HEK293 (cell line): Measurements from ENCODE around the gene CCNJL.

Experiments used
- CTCF ChIA-PET: fragments of 350-600 bp; formaldehyde crosslinking; extraction: SDS; loops from one replicate; lab custom pipeline; 2021; ENCODE audit warnings: antibody characterized with exemption; lab: Yijun Ruan, JAX
- POLR2A ChIA-PET: fragments of 300-600 bp; formaldehyde crosslinking; extraction: SDS; loops from one replicate; lab custom pipeline; 2020; ENCODE audit warnings: antibody characterized with exemption, inconsistent platforms; lab: Yijun Ruan, JAX
- H3K27ac ChIP-seq: fragments of 200-500 bp; sonication (Bioruptor generic); 2 replicates; pipeline ENCODE4 v1.5.1; 2014; ENCODE audit warnings: low read depth, low read length, control low read depth, inconsistent platforms; ENCODE audit errors: extremely low read depth
- H3K36me3 ChIP-seq, 2 experiments: fragments of 200-500 bp in 1 of 2; sonication (Bioruptor generic) in 1 of 2; 1 replicate in 1 of 2; 2 replicates in 1 of 2; pipeline ENCODE4 v1.5.1; 2014 to 2017; ENCODE audit warnings: inconsistent platforms in 2 of 2, low read length in 2 of 2; ENCODE audit not compliant: control insufficient read depth in 2 of 2, insufficient read depth in 1 of 2
- H3K4me1 ChIP-seq: fragments of 200-500 bp; sonication (Bioruptor generic); 2 replicates; pipeline ENCODE4 v1.5.1; 2014; ENCODE audit warnings: mild to moderate bottlenecking, low read length, inconsistent platforms; ENCODE audit not compliant: control insufficient read depth, insufficient read depth
- H3K4me3 ChIP-seq: 2 replicates; pipeline ENCODE4 v1.5.1; 2011; ENCODE audit warnings: low read depth, mild to moderate bottlenecking, control low read depth, low read length, moderate library complexity
- H3K9me3 ChIP-seq: fragments of 200-500 bp; sonication (Bioruptor generic); 2 replicates; pipeline ENCODE4 v1.5.1; 2014; ENCODE audit warnings: low read depth, low read length, inconsistent platforms; ENCODE audit not compliant: control insufficient read depth, insufficient read depth
- GFI1B ChIP-seq: fragments of 450-650 bp; formaldehyde crosslinking; IDR thresholded peaks from 2 replicates; pipeline ENCODE4 v1.5.1; 2016; ENCODE audit warnings: missing biosample characterization, missing genetic modification characterization
- GLIS2 ChIP-seq: fragments of 450-650 bp; formaldehyde crosslinking; IDR thresholded peaks from 2 replicates; pipeline ENCODE4 v1.5.1; 2016; ENCODE audit warnings: missing biosample characterization, missing genetic modification characterization
- HIC1 ChIP-seq: fragments of 450-650 bp; formaldehyde crosslinking; IDR thresholded peaks from 2 replicates; pipeline ENCODE4 v1.5.1; 2016; ENCODE audit warnings: missing biosample characterization, missing genetic modification characterization
- HOXD13 ChIP-seq: sonication (generic); formaldehyde crosslinking; IDR thresholded peaks from 2 replicates; pipeline ENCODE4 v1.8.0; 2022; ENCODE audit warnings: missing genetic modification reagents, borderline replicate concordance
- KLF8 ChIP-seq: fragments of 450-650 bp; formaldehyde crosslinking; IDR thresholded peaks from 2 replicates; pipeline ENCODE4 v1.5.1; 2016; ENCODE audit warnings: missing biosample characterization, missing genetic modification characterization
- OSR2 ChIP-seq: fragments of 450-650 bp; formaldehyde crosslinking; IDR thresholded peaks from 2 replicates; pipeline ENCODE4 v1.5.1; 2016; ENCODE audit warnings: missing biosample characterization, missing genetic modification characterization
- SP3 ChIP-seq: fragments of 450-650 bp; formaldehyde crosslinking; IDR thresholded peaks from 2 replicates; pipeline ENCODE4 v1.5.1; 2016; ENCODE audit warnings: missing biosample characterization, missing genetic modification characterization
- ZFP3 ChIP-seq: fragments of 450-650 bp; formaldehyde crosslinking; IDR thresholded peaks from 2 replicates; pipeline ENCODE4 v1.5.1; 2016; ENCODE audit warnings: low read depth, missing biosample characterization, missing genetic modification characterization
- ZNF138 ChIP-seq: fragments of 450-650 bp; formaldehyde crosslinking; IDR thresholded peaks from 2 replicates; pipeline ENCODE4 v1.5.1; 2016; ENCODE audit warnings: missing biosample characterization, missing genetic modification characterization, borderline replicate concordance
- ZNF140 ChIP-seq: fragments of 450-650 bp; formaldehyde crosslinking; IDR thresholded peaks from 2 replicates; pipeline ENCODE4 v1.5.1; 2016; ENCODE audit warnings: missing biosample characterization, missing genetic modification characterization
- ZNF155 ChIP-seq: fragments of 450-650 bp; formaldehyde crosslinking; IDR thresholded peaks from 2 replicates; pipeline ENCODE4 v1.5.1; 2016; ENCODE audit warnings: missing biosample characterization, missing genetic modification characterization
- ZNF19 ChIP-seq: fragments of 450-650 bp; formaldehyde crosslinking; IDR thresholded peaks from 2 replicates; pipeline ENCODE4; 2016; ENCODE audit warnings: missing biosample characterization, missing genetic modification characterization, low read depth
- ZNF23 ChIP-seq: fragments of 450-650 bp; formaldehyde crosslinking; IDR thresholded peaks from 2 replicates; pipeline ENCODE4 v1.5.1; 2016; ENCODE audit warnings: missing biosample characterization, missing genetic modification characterization, borderline replicate concordance
- ZNF239 ChIP-seq: fragments of 450-650 bp; formaldehyde crosslinking; IDR thresholded peaks from 2 replicates; pipeline ENCODE4 v1.5.1; 2016; ENCODE audit warnings: missing biosample characterization, missing genetic modification characterization
- ZNF280C ChIP-seq: fragments of 450-650 bp; formaldehyde crosslinking; IDR thresholded peaks from 2 replicates; pipeline ENCODE4 v1.5.1; 2016; ENCODE audit warnings: missing biosample characterization, missing genetic modification characterization
- ZNF391 ChIP-seq: fragments of 450-650 bp; formaldehyde crosslinking; IDR thresholded peaks from 2 replicates; pipeline ENCODE4 v1.5.1; 2016; ENCODE audit warnings: low read depth, missing biosample characterization, missing genetic modification characterization, borderline replicate concordance
- ZNF423 ChIP-seq: fragments of 450-650 bp; formaldehyde crosslinking; IDR thresholded peaks from 2 replicates; pipeline ENCODE4 v1.5.1; 2016; ENCODE audit warnings: missing biosample characterization, missing genetic modification characterization
- ZNF529 ChIP-seq: fragments of 450-650 bp; formaldehyde crosslinking; IDR thresholded peaks from 2 replicates; pipeline ENCODE4 v1.5.1; 2017; ENCODE audit warnings: missing genetic modification characterization, missing biosample characterization; ENCODE audit not compliant: insufficient replicate concordance
- ZNF600 ChIP-seq: fragments of 450-650 bp; formaldehyde crosslinking; IDR thresholded peaks from 2 replicates; pipeline ENCODE4 v1.5.1; 2016; ENCODE audit warnings: missing biosample characterization, missing genetic modification characterization
- ZNF747 ChIP-seq: fragments of 450-650 bp; formaldehyde crosslinking; IDR thresholded peaks from 2 replicates; pipeline ENCODE4 v1.5.1; 2016; ENCODE audit warnings: missing biosample characterization, missing genetic modification characterization
- ZNF776 ChIP-seq: fragments of 450-650 bp; formaldehyde crosslinking; IDR thresholded peaks from 2 replicates; pipeline ENCODE4 v1.5.0; 2017; ENCODE audit warnings: missing biosample characterization, missing genetic modification characterization, borderline replicate concordance
- ZNF785 ChIP-seq: fragments of 450-650 bp; formaldehyde crosslinking; IDR thresholded peaks from 2 replicates; pipeline ENCODE4 v1.5.1; 2016; ENCODE audit warnings: missing biosample characterization, missing genetic modification characterization
- ZNF792 ChIP-seq: fragments of 450-650 bp; formaldehyde crosslinking; IDR thresholded peaks from 2 replicates; pipeline ENCODE4 v1.5.1; 2016; ENCODE audit warnings: missing biosample characterization, missing genetic modification characterization

Gene CCNJL

GRCh38 chr5:160230686-160231527 is 81.5 kb downstream of the CCNJL start:
- Histone ChIP-seq H3K36me3 (no peaks in the 10 kb centered on the region), H3K9me3 (no peaks in the 10 kb centered on the region), H3K4me1 (no peaks in the 10 kb centered on the region), H3K4me3 (no peak overlapping the region), H3K27ac (no peak overlapping the region)
- ChIA-PET POLR2A (no interaction called here), CTCF (interaction anchor here (0.6 to 1.6 kb wide), 3 partner anchors 10 to 114 kb away, joined by 5 to 6 read pairs (median 5); no protein-coding TSS in a partner anchor)
- TF ChIP-seq HIC1 (tag by site-specific recombination) = no peak

GRCh38 chr5:160229190-160229742 is 83.1 kb downstream of the CCNJL start, which contains the start of gene FABP6:
Gene FABP6 (plus strand): TSS chr5:160229506. CDS start chr5:160229558, 52 bp downstream.
- CTCF ChIA-PET = interaction anchor here (0.6 to 0.8 kb wide), 3 partner anchors 28 to 205 kb away, joined by 3 to 4 read pairs (median 3); no protein-coding TSS in a partner anchor
- H3K4me3 ChIP-seq = no peak within 1 kb of the TSS
- no peak within 1 kb of the TSS for H3K27ac ChIP-seq
- H3K9me3 ChIP-seq = no peaks in the 10 kb centered on the region
- H3K36me3 ChIP-seq = no peaks in the 10 kb centered on the region
- POLR2A ChIA-PET = no interaction called here
- TF ChIP-seq ZNF138 (tag by site-specific recombination) = no peak
- TF ChIP-seq ZNF239 = no peak
- TF ChIP-seq ZNF747 (tag by site-specific recombination) = no peak
- TF ChIP-seq ZNF19 (tag by site-specific recombination) = no peak
- no peak for TF ChIP-seq SP3 (tag by site-specific recombination)
- TF ChIP-seq GFI1B (tag by site-specific recombination) = no peak
- no peak for TF ChIP-seq HOXD13
- TF ChIP-seq ZNF391 (tag by site-specific recombination) = no peak
- TF ChIP-seq ZNF600 (tag by site-specific recombination) = no peak
- no peak for TF ChIP-seq OSR2 (tag by site-specific recombination)
- H3K4me1 ChIP-seq = no peaks in the 10 kb centered on the region

- no peak overlapping the region for H3K4me3 ChIP-seq
- TF ChIP-seq KLF8 (tag by site-specific recombination) (no peak), ZNF280C (tag by site-specific recombination) (no peak), ZFP3 (tag by site-specific recombination) (no peak), ZNF423 (tag by site-specific recombination) (no peak), ZNF792 (no peak), ZNF155 (no peak), ZNF23 (tag by site-specific recombination) (no peak), ZNF776 (no peak), ZNF785 (tag by site-specific recombination) (no peak), GLIS2 (no peak), ZNF529 (tag by site-specific recombination) (no peak), ZNF140 (tag by site-specific recombination) (no peak)
- TF ChIP-seq, all 188 proteins: peak for 0
- Histone ChIP-seq H3K27ac (no peak overlapping the region), H3K4me1 (no peaks in the 10 kb centered on the region), H3K36me3 (no peaks in the 10 kb centered on the region), H3K9me3 (no peaks in the 10 kb centered on the region)
- CTCF ChIA-PET = interaction anchor here (0.5 to 1.6 kb wide), 3 partner anchors 28 to 1469 kb away, joined by 3 to 6 read pairs (median 3); no protein-coding TSS in a partner anchor
- POLR2A ChIA-PET = no interaction called here
Observed at GRCh38 chr5:160227012-160227411, 85.4 kb downstream of the CCNJL start.
